ENCODE results near the gene PRKCB.
"Not testable (repeated sequence)": the region's sequence is repeated elsewhere in the genome, so short reads cannot be mapped to it uniquely, and the experiment has no call there.

Gene PRKCB

GRCh38 chr16:24102209-24102660 is 266.5 kb downstream of the PRKCB start:
- DNase-seq, result no peak

GRCh38 chr16:24105471-24105870 is 269.7 kb downstream of the PRKCB start:
- DNase-seq, result not testable (repeated sequence)

GRCh38 chr16:24108090-24108489 is 272.3 kb downstream of the PRKCB start:
- DNase-seq, result not testable (repeated sequence)

GRCh38 chr16:24111724-24112302 is 276.0 kb downstream of the PRKCB start:
- DNase-seq, result no peak

GRCh38 chr16:24113115-24113745 is 277.4 kb downstream of the PRKCB start:
- DNase-seq, result no peak

- no peak for DNase-seq
Observed at GRCh38 chr16:24114876-24115275, 279.1 kb downstream of the PRKCB start.

GRCh38 chr16:24116046-24116776 is 280.4 kb downstream of the PRKCB start:
- peak; percentile 96 for DNase-seq

- peak; percentile 56 for DNase-seq
Observed at GRCh38 chr16:24116989-24117388, 281.2 kb downstream of the PRKCB start.

- DNase-seq, result no peak
Observed at GRCh38 chr16:24117680-24118079, 281.9 kb downstream of the PRKCB start.

- DNase-seq, result no peak
Observed at GRCh38 chr16:24118126-24118821, 282.5 kb downstream of the PRKCB start.

- DNase-seq, result no peak
Observed at GRCh38 chr16:24119807-24120206, 284.0 kb downstream of the PRKCB start.

- DNase-seq, result no peak
Observed at GRCh38 chr16:24123275-24123674, 287.5 kb downstream of the PRKCB start.

- no peak for DNase-seq
Observed at GRCh38 chr16:24124291-24124690, 288.5 kb downstream of the PRKCB start.

GRCh38 chr16:24125214-24125613 is 289.4 kb downstream of the PRKCB start:
- no peak for DNase-seq

- no peak for DNase-seq
Observed at GRCh38 chr16:24129412-24129918, 293.7 kb downstream of the PRKCB start.

GRCh38 chr16:24130494-24131085 is 294.8 kb downstream of the PRKCB start:
- no peak for DNase-seq

GRCh38 chr16:24131294-24131693 is 295.5 kb downstream of the PRKCB start:
- no peak for DNase-seq

- DNase-seq, result no peak
Observed at GRCh38 chr16:24132048-24132796, 296.4 kb downstream of the PRKCB start.

- DNase-seq, result no peak
Observed at GRCh38 chr16:24132797-24133155, 297.0 kb downstream of the PRKCB start.

GRCh38 chr16:24135624-24136565 is 300.1 kb downstream of the PRKCB start:
- peak; percentile 92 for DNase-seq

GRCh38 chr16:24138024-24138423 is 302.2 kb downstream of the PRKCB start:
- DNase-seq, result no peak

Data from hematopoietic multipotent progenitor cell treated with erythropoietin and hydrocortisone succinate and interleukin-3 and kit ligand, for 8 days (in vitro differentiated cells).